Testis (tissue), 3 donors: ENCODE results near the gene FRAT2. TPM values are rescaled to one million over a fixed set of nuclear protein-coding genes. Genes with fewer than 3 reads are reported as not detected.

ENCODE experiments used
- DNase-seq: peaks from one replicate; pipeline ENCODE4 v3.0.0-alpha.2; 2019
- H3K27ac ChIP-seq, 2 donors: fragments of 200-600 bp; sonication (generic); one replicate each; pipeline ENCODE4 v1.5.1; 2019
- H3K27me3 ChIP-seq: fragments of 200-600 bp; sonication (generic); one replicate; pipeline ENCODE4 v1.5.1; 2019
- H3K36me3 ChIP-seq: fragments of 200-600 bp; sonication (generic); one replicate; pipeline ENCODE4 v1.5.1; 2017; ENCODE audit warnings: low read depth; ENCODE audit errors: missing control alignments
- H3K4me1 ChIP-seq: fragments of 200-600 bp; sonication (generic); one replicate; pipeline ENCODE4 v1.5.1; 2019
- H3K4me3 ChIP-seq, 2 donors: fragments of 200-600 bp; sonication (generic); one replicate each; pipeline ENCODE4 v1.5.1; 2017 to 2019
- H3K9me3 ChIP-seq: fragments of 200-600 bp; sonication (generic); one replicate; pipeline ENCODE4 v1.5.1; 2017
- POLR2A ChIP-seq: fragments of 450-650 bp; IDR thresholded peaks from one replicate; pipeline ENCODE4 v1.6.1; 2017; ENCODE audit warnings: antibody characterized with exemption, mild to moderate bottlenecking, moderate library complexity
- WGBS, 2 donors: methylation state at CpG; one replicate each; pipeline ENCODE4 v1.1.5; 2018; 5-methylcytosine and 5-hydroxymethylcytosine counted together
- intact Hi-C: fragments of 100-400 bp; cut with DNase I; formaldehyde crosslinking; loops from one replicate; pipeline ENCODE4 v1.15.1; 2023; ENCODE audit warnings: low total_unique reads
- polyA plus RNA-seq: library from polyadenylated mRNA; stranded (reverse); fragments of 350-450 nt; fragmentation: Illumina TruSeq; extraction: RNeasy Lipid Tissue Mini Kit (QIAGEN cat#74804); gene quantifications from one replicate; pipeline ENCODE4 v1.2.3, GENCODE V29; 2014; ENCODE audit warnings: low read depth, low replicate concordance; ENCODE audit not compliant: insufficient read depth
- total RNA-seq, 2 donors: library from RNA; depleted of rRNA; stranded (reverse); fragments of >200 nt; gene quantifications; one replicate each; pipeline ENCODE4 v1.2.3, GENCODE V29; 2016
- TF ChIP-seq, protein P1 (sequence below), 3 experiments: fragments of 450-650 bp in 2 of 3; fragments of 200-600 bp in 1 of 3; sonication (generic) in 1 of 3; IDR thresholded peaks; one replicate each; pipeline ENCODE4 v1.5.1; 2016 to 2019; ENCODE audit warnings: antibody characterized with exemption in 3 of 3, mild to moderate bottlenecking in 2 of 3, moderate library complexity in 1 of 3

FRAT2 gene
- total and polyA plus RNA-seq, 3 donors from 2014 or later = 18.8 to 37.0 (median 35.7) TPM

DNA sequence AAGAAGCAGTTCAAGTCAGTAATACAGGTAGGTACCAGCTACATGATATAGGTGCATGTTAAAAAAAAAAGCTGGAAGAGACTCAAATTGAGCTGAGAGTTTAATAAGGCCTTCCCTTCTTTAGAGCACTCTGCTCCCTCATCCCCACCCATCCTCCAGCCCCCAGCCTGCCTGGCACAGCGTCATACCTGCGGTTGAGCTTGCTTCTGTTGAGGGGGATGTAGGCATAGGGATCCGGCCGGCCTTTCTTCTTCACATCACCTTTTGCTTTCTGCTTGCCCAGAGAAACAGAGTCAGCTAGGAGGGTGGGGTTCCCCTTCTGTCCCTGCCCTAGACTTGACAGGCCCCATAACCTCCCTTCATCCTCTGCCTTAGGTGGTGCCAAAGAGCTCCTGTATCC lies 23.8 kb upstream of the FRAT2 start:
- TF ChIP-seq POLR2A = no peak
- TF ChIP-seq, protein P1, sequence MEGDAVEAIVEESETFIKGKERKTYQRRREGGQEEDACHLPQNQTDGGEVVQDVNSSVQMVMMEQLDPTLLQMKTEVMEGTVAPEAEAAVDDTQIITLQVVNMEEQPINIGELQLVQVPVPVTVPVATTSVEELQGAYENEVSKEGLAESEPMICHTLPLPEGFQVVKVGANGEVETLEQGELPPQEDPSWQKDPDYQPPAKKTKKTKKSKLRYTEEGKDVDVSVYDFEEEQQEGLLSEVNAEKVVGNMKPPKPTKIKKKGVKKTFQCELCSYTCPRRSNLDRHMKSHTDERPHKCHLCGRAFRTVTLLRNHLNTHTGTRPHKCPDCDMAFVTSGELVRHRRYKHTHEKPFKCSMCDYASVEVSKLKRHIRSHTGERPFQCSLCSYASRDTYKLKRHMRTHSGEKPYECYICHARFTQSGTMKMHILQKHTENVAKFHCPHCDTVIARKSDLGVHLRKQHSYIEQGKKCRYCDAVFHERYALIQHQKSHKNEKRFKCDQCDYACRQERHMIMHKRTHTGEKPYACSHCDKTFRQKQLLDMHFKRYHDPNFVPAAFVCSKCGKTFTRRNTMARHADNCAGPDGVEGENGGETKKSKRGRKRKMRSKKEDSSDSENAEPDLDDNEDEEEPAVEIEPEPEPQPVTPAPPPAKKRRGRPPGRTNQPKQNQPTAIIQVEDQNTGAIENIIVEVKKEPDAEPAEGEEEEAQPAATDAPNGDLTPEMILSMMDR (IDR thresholded peaks at IDR 0.05) = no peak
- intact Hi-C loops = loop anchor here (10.0 kb wide), 1 partner anchor 84 kb away; no protein-coding TSS in a partner anchor
- no peak overlapping the region for H3K4me3 ChIP-seq
- H3K4me1 ChIP-seq = no peaks in the 10 kb centered on the region
- no peaks in the 10 kb centered on the region for H3K27me3 ChIP-seq
- no peak overlapping the region for H3K27ac ChIP-seq
- H3K9me3 ChIP-seq = no peaks in the 10 kb centered on the region
- no peak for DNase-seq
- 92 to 96% methylated on average over 4 of the region's 4 CpGs for WGBS, 2 donors
- H3K36me3 ChIP-seq = no peaks in the 10 kb centered on the region

DNA sequence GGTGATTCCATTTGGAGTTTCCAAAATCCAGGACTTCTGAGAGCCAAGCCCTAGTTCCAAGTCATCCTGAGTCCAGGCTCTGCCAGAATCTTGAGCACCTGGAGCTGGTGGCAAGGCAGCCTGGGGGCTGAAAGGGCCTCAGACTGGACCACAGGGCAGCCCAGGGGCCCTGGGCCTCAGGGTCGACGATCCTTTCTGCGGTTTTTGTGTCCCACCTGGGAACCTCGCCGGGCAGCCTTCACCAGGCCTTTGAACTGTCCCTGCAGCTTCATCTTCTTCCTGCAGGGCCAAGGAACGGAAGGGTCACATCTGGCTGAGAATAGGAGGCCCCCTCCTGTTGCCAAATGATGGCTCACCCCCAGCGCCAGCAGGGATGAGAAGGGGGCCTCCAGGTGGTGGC lies 22.4 kb upstream of the FRAT2 start:
- DNase-seq = no peak
- no peaks in the 10 kb centered on the region for H3K36me3 ChIP-seq
- no peak overlapping the region for H3K27ac ChIP-seq
- H3K9me3 ChIP-seq = no peaks in the 10 kb centered on the region
- TF ChIP-seq, protein P1 (IDR thresholded peaks at IDR 0.05) = no peak
- no peak for TF ChIP-seq POLR2A
- no peak overlapping the region for H3K4me3 ChIP-seq
- no peaks in the 10 kb centered on the region for H3K27me3 ChIP-seq
- H3K4me1 ChIP-seq = no peaks in the 10 kb centered on the region
- intact Hi-C loops = loop anchor here (10.0 kb wide), 1 partner anchor 82 kb away; no protein-coding TSS in a partner anchor
- 83 to 90% methylated on average over 4 to 7 of the region's 7 CpGs for WGBS, 2 donors

- TF ChIP-seq POLR2A = no peak
- TF ChIP-seq, protein P1 (IDR thresholded peaks at IDR 0.05) = no peak
- Histone ChIP-seq H3K4me1 (no peaks in the 10 kb centered on the region), H3K27me3 (no peaks in the 10 kb centered on the region), H3K4me3 (no peak overlapping the region), H3K36me3 (no peaks in the 10 kb centered on the region), H3K9me3 (no peaks in the 10 kb centered on the region), H3K27ac (no peak overlapping the region)
- intact Hi-C loops = loop anchor here (10.0 kb wide), 1 partner anchor 82 kb away; no protein-coding TSS in a partner anchor
- WGBS, 2 donors = 74 to 82% methylated on average over 5 to 6 of the region's 6 CpGs
- no peak for DNase-seq
Observed at GRCh38 chr10:97356318-97356914, 21.9 kb upstream of the FRAT2 start.

DNA sequence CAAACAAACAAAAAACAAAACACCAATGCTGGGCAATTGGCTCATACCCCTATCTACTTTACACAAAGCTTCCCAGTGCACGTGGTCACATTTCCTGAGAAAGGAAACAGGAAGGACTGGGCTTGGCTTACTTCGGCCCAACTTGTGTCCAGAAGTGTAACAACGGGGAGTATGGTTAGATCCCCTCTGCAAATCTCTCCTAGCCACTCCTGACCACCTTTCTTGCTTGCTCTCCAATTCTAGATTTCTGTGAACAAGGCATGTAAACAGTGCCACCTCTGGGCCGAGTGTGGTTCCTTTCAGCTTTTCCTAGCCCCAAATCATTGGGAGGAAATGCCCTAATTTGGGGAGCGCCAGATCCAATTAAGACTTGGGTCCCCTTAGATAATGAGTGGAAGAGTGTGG lies 21.0 kb upstream of the FRAT2 start:
- WGBS, 2 donors = 43 to 63% methylated on average over 5 of the region's 5 CpGs
- H3K36me3 ChIP-seq = no peaks in the 10 kb centered on the region
- intact Hi-C loops = loop anchor here (10.0 kb wide), 1 partner anchor 81 kb away; no protein-coding TSS in a partner anchor
- no peak overlapping the region for H3K27ac ChIP-seq
- H3K4me1 ChIP-seq = no peaks in the 10 kb centered on the region
- no peaks in the 10 kb centered on the region for H3K27me3 ChIP-seq
- no peak for TF ChIP-seq POLR2A
- TF ChIP-seq, protein P1 (IDR thresholded peaks at IDR 0.05) = peak in 2 of 3 experiments; percentile 27 to 48
- H3K9me3 ChIP-seq = no peaks in the 10 kb centered on the region
- no peak overlapping the region for H3K4me3 ChIP-seq
- peak; percentile 41 for DNase-seq

- H3K36me3 ChIP-seq = no peaks in the 10 kb centered on the region
- no peak overlapping the region for H3K27ac ChIP-seq
- WGBS, 2 donors = 81 to 92% methylated on average over 4 of the region's 4 CpGs
- TF ChIP-seq, protein P1 (IDR thresholded peaks at IDR 0.05) = no peak
- TF ChIP-seq POLR2A = no peak
- H3K4me3 ChIP-seq = no peak overlapping the region
- intact Hi-C loops = loop anchor here (10.0 kb wide), 1 partner anchor 79 kb away; no protein-coding TSS in a partner anchor
- no peaks in the 10 kb centered on the region for H3K4me1 ChIP-seq
- H3K9me3 ChIP-seq = no peaks in the 10 kb centered on the region
- no peak for DNase-seq
- no peaks in the 10 kb centered on the region for H3K27me3 ChIP-seq
Observed at GRCh38 chr10:97353945-97354344, 19.4 kb upstream of the FRAT2 start.
